ENCODE measurements around the gene RBFOX1. TPM values are rescaled to one million over a fixed set of nuclear protein-coding genes. Genes with fewer than 3 reads are reported as not detected.

RBFOX1 gene
- total RNA-seq, 1 experiment from 2014 or later, result not detected

GRCh38 chr16:7351610-7352510, 19.2 kb downstream of the RBFOX1 start:
- H4K20me1 ChIP-seq (ENCODE audit: low read length), result no peaks in the 10 kb centered on the region
- H3K36me3 ChIP-seq (ENCODE audit: low read depth, low read length), result no peaks in the 10 kb centered on the region
- H3K27ac ChIP-seq (ENCODE audit: low read length), result no peak overlapping the region
- no peaks in the 10 kb centered on the region for H3K27me3 ChIP-seq (ENCODE audit: low read length)
- CTCF ChIA-PET, result no interaction called here
- POLR2A ChIA-PET (ENCODE audit: unreplicated experiment), result no interaction called here
- H3K9me2 ChIP-seq (replicated peaks; ENCODE audit: low read length), result no peaks in the 10 kb centered on the region
- H3F3A ChIP-seq (ENCODE audit: low read length, unreplicated experiment), result no peaks in the 10 kb centered on the region
- no peaks in the 10 kb centered on the region for H3K4me1 ChIP-seq (ENCODE audit: insufficient read depth, low read length)
- no peak overlapping the region for H2AFZ ChIP-seq (ENCODE audit: low read length)
- no peaks in the 10 kb centered on the region for H3K79me2 ChIP-seq (ENCODE audit: low read length)
- DNase-seq (no peak), ATAC-seq (no peak)
- intact Hi-C loops (cut with micrococcal nuclease), result no loop called here
- TF ChIP-seq CTCF (conservative IDR thresholded peaks at IDR 0.05; ENCODE audit: low read depth, low read length), result no peak
- TF ChIP-seq EZH2 (IDR thresholded peaks at IDR 0.05; ENCODE audit: low read length, unreplicated experiment), result no peak
- TF ChIP-seq EZH2phosphoT487 (IDR thresholded peaks at IDR 0.05; ENCODE audit: borderline replicate concordance, low read length), result no peak
- no peaks in the 10 kb centered on the region for H3K9me3 ChIP-seq (ENCODE audit: low read length)
- no peak overlapping the region for H3K4me3 ChIP-seq (ENCODE audit: low read length)
- BruUV-seq (replicated peaks), result no TSS peak
- no peak overlapping the region for H3K9ac ChIP-seq (ENCODE audit: low read length)
- H3K4me2 ChIP-seq (ENCODE audit: low read length), result no peak overlapping the region

- BruUV-seq (replicated peaks), result no TSS peak
These were observed 23.1 kb downstream of the RBFOX1 start for GRCh38 chr16:7355758-7356157.

More at GRCh38 chr16:7355758-7356157, 23.1 kb downstream of the RBFOX1 start:
- ChIA-PET POLR2A (ENCODE audit: unreplicated experiment) (no interaction called here), CTCF (no interaction called here)
- no peak overlapping the region for H3K4me2 ChIP-seq (ENCODE audit: low read length)
- H3K27me3 ChIP-seq (ENCODE audit: low read length), result no peaks in the 10 kb centered on the region
- H3K4me1 ChIP-seq (ENCODE audit: insufficient read depth, low read length), result no peaks in the 10 kb centered on the region
- H3K9me2 ChIP-seq (replicated peaks; ENCODE audit: low read length), result no peaks in the 10 kb centered on the region
- H2AFZ ChIP-seq (ENCODE audit: low read length), result no peak overlapping the region
- no peaks in the 10 kb centered on the region for H3K79me2 ChIP-seq (ENCODE audit: low read length)
- H4K20me1 ChIP-seq (ENCODE audit: low read length), result no peaks in the 10 kb centered on the region
- H3K36me3 ChIP-seq (ENCODE audit: low read depth, low read length), result no peaks in the 10 kb centered on the region
- intact Hi-C loops (cut with micrococcal nuclease), result no loop called here
- no peak for DNase-seq
- no peak for ATAC-seq
- no peaks in the 10 kb centered on the region for H3F3A ChIP-seq (ENCODE audit: low read length, unreplicated experiment)
- H3K9me3 ChIP-seq (ENCODE audit: low read length), result no peaks in the 10 kb centered on the region
- no peak for TF ChIP-seq EZH2 (IDR thresholded peaks at IDR 0.05; ENCODE audit: low read length, unreplicated experiment)
- TF ChIP-seq CTCF (conservative IDR thresholded peaks at IDR 0.05; ENCODE audit: low read depth, low read length), result no peak
- no peak for TF ChIP-seq EZH2phosphoT487 (IDR thresholded peaks at IDR 0.05; ENCODE audit: borderline replicate concordance, low read length)
- H3K9ac ChIP-seq (ENCODE audit: low read length), result no peak overlapping the region
- H3K27ac ChIP-seq (ENCODE audit: low read length), result no peak overlapping the region
- no peak overlapping the region for H3K4me3 ChIP-seq (ENCODE audit: low read length)

Data from PC-3 (cell line).